Measurements from ENCODE around the gene SPATS2.

GRCh38 chr12:49327368-49327767 lies 39.9 kb upstream of the SPATS2 start:
- no peak for TF ChIP-seq CTCF (IDR thresholded peaks at IDR 0.05)
- no peak for TF ChIP-seq POLR2A (IDR thresholded peaks at IDR 0.05)

Data from heart left ventricle (tissue), 13 donors.